Ishikawa (cell line): Measurements from ENCODE around the gene MYO7B.

Experiments
- CEBPB ChIP-seq: IDR thresholded peaks from 2 replicates; pipeline ENCODE4 v1.6.1; 2012
- CREB1 ChIP-seq: IDR thresholded peaks from 2 replicates; pipeline ENCODE4 v1.6.1; 2012; ENCODE audit warnings: low read depth
- EP300 ChIP-seq: IDR thresholded peaks from 2 replicates; pipeline ENCODE4 v1.6.1; 2012; ENCODE audit warnings: borderline replicate concordance
- REST ChIP-seq: IDR thresholded peaks from 2 replicates; pipeline ENCODE4 v1.6.1; 2012; ENCODE audit warnings: low read depth, mild to moderate bottlenecking
- TCF12 ChIP-seq: IDR thresholded peaks from 2 replicates; pipeline ENCODE4 v1.6.1; 2012; ENCODE audit warnings: low read depth
- TEAD4 ChIP-seq: IDR thresholded peaks from 2 replicates; pipeline ENCODE4 v1.6.1; 2012
- YY1 ChIP-seq: IDR thresholded peaks from 2 replicates; pipeline ENCODE4 v1.6.1; 2012; ENCODE audit warnings: low read depth
- ZBTB7A ChIP-seq: IDR thresholded peaks from 2 replicates; pipeline ENCODE4 v1.6.1; 2012; ENCODE audit warnings: low read depth
- TF ChIP-seq, protein P1 (sequence below): IDR thresholded peaks from 2 replicates; pipeline ENCODE4 v1.6.1; 2012
- TF ChIP-seq, protein P2 (sequence below): IDR thresholded peaks from 2 replicates; pipeline ENCODE4 v1.6.1; 2012

DNA sequence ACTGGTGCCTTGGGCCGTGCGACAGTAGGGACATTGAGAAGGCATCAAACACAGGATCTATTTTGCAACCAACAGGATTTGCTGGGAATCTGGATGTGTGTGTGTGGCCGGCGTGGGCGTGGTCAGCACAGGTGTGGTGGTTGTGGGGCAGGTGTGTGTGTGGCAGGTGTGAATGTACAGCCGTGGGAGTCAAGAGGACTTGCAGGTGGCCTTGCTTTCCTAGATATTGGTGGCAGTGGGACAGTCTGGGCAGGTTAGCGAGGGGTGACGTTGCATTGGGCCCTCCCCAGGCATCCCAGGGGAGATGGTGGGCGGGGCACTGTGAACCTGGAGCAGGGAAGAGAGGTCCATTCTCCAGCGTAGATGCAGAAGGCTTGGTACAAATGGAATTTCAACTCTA, 143.0 kb downstream of the MYO7B start:
- TF ChIP-seq CEBPB (no peak), ZBTB7A (no peak), TEAD4 (no peak), TCF12 (no peak), YY1 (no peak), EP300 (no peak), CREB1 (no peak), REST (no peak)
- TF ChIP-seq, protein P1, sequence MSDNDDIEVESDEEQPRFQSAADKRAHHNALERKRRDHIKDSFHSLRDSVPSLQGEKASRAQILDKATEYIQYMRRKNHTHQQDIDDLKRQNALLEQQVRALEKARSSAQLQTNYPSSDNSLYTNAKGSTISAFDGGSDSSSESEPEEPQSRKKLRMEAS: no peak
- TF ChIP-seq, protein P2, sequence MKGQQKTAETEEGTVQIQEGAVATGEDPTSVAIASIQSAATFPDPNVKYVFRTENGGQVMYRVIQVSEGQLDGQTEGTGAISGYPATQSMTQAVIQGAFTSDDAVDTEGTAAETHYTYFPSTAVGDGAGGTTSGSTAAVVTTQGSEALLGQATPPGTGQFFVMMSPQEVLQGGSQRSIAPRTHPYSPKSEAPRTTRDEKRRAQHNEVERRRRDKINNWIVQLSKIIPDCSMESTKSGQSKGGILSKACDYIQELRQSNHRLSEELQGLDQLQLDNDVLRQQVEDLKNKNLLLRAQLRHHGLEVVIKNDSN: no peak
